ENCODE results near the gene PRKCH. TPM values are rescaled to one million over a fixed set of nuclear protein-coding genes. Genes with fewer than 3 reads are reported as not detected.

PRKCH gene
- total and polyA plus RNA-seq, 2 donors (not counting 3 experiments of a cell fraction or from before 2014, with no cell fraction given) = 97.7 to 103 TPM

GRCh38 chr14:61438860-61439765, 117.7 kb downstream of the PRKCH start:
- intact Hi-C loops (cut with micrococcal nuclease) = loop anchor here (1.0 to 5.0 kb wide), 4 partner anchors 26 to 142 kb away; partner anchors contain the start of gene PRKCH
- CTCF ChIA-PET = interaction anchor here (0.5 to 1.5 kb wide), 7 partner anchors 11 to 398 kb away, joined by 3 to 6 read pairs (median 3); no protein-coding TSS in a partner anchor

GRCh38 chr14:61439779-61440418, 118.5 kb downstream of the PRKCH start:
- Histone ChIP-seq H3K27me3 (ENCODE audit: control insufficient read depth in 2 of 2, insufficient read depth in 2 of 2, low read length in 2 of 2) (no peaks in the 10 kb centered on the region), H3K79me2 (ENCODE audit: control insufficient read depth, insufficient read depth, low read length) (peaks cover 56% of the 10 kb centered on the region), H3K9me3 (replicated peaks; ENCODE audit: control insufficient read depth, insufficient read depth, low read length) (no peaks in the 10 kb centered on the region), H3K4me2 (ENCODE audit: insufficient read depth, low read length) (peak overlapping the region; percentile 54), H4K20me1 (replicated peaks; ENCODE audit: control insufficient read depth, extremely low read depth, insufficient read depth, low read length) (no peaks in the 10 kb centered on the region), H3K9me1 (replicated peaks; ENCODE audit: control insufficient read depth, extremely low read depth, insufficient read depth, low read length) (no peaks in the 10 kb centered on the region), H3K4me1 (ENCODE audit: control insufficient read depth, extremely low read depth, insufficient read depth, low read length) (peaks cover 35% of the 10 kb centered on the region), H3K27ac (ENCODE audit: insufficient read depth, low read depth, low read length) (peak overlapping the region; percentile 39), H3K36me3 (ENCODE audit: control insufficient read depth in 2 of 2, extremely low read depth in 1 of 2, insufficient read depth in 2 of 2, low read length in 2 of 2) (peaks cover 0 to 4% of the 10 kb centered on the region in 2 experiments), H3K4me3 (replicated peaks in 1 of 3; ENCODE audit: insufficient read depth in 1 of 3, low read depth in 1 of 3, low read length in 3 of 3) (no peak overlapping the region), H2AFZ (ENCODE audit: low read depth, low read length) (no peak overlapping the region), H3K9ac (replicated peaks; ENCODE audit: extremely low read depth, insufficient read depth, low read length) (no peak overlapping the region)
- dilution Hi-C loops (cut with MboI; ENCODE audit: extremely low pct_ligation_motif_present, low sequenced_read_pairs) (no loop called here), intact Hi-C loops (cut with micrococcal nuclease) (loop anchor here (1.0 to 5.0 kb wide), 4 partner anchors 27 to 143 kb away; partner anchors contain the start of gene PRKCH)
- no peak for FAIRE-seq
- TF ChIP-seq MAX (IDR thresholded peaks at IDR 0.05; ENCODE audit: insufficient read depth, insufficient read length) (no peak), JUN (IDR thresholded peaks at IDR 0.05; ENCODE audit: borderline replicate concordance, insufficient read depth, insufficient read length, low read depth) (no peak), CTCF (IDR thresholded peaks at IDR 0.05; ENCODE audit: extremely low read depth in 1 of 2, insufficient read depth in 1 of 2, low read depth in 1 of 2, low read length in 2 of 2) (no peak), GATA2 (IDR thresholded peaks at IDR 0.05; ENCODE audit: insufficient read depth, insufficient read length, low read depth, low read length) (no peak), FOS (IDR thresholded peaks at IDR 0.05; ENCODE audit: borderline replicate concordance, insufficient read depth, low read length) (no peak), EZH2 (IDR thresholded peaks at IDR 0.05; ENCODE audit: borderline replicate concordance, low read depth, low read length, severe bottlenecking) (no peak), POLR2A (IDR thresholded peaks at IDR 0.05; ENCODE audit: low read depth, low read length) (no peak), MYC (IDR thresholded peaks at IDR 0.05; ENCODE audit: low read depth, low read length) (no peak), POLR2AphosphoS5 (IDR thresholded peaks at IDR 0.05; ENCODE audit: insufficient read depth, low read depth, low read length) (no peak)
- DNase-seq (ENCODE audit: low read depth, low spot score) = no peak
- no TSS peak for BruUV-seq (replicated peaks)
- ChIA-PET POLR2A (no interaction called here), CTCF (interaction anchor here (0.9 to 1.5 kb wide), 4 partner anchors 11 to 147 kb away, joined by 3 to 6 read pairs (median 3); no protein-coding TSS in a partner anchor)

More at GRCh38 chr14:61438860-61439765, 117.7 kb downstream of the PRKCH start:
- peak; percentile 91 for DNase-seq (ENCODE audit: low read depth, low spot score)
- H3K27me3 ChIP-seq (ENCODE audit: control insufficient read depth in 2 of 2, insufficient read depth in 2 of 2, low read length in 2 of 2) = no peaks in the 10 kb centered on the region
- H3K9me1 ChIP-seq (replicated peaks; ENCODE audit: control insufficient read depth, extremely low read depth, insufficient read depth, low read length) = no peaks in the 10 kb centered on the region
- POLR2A ChIA-PET = no interaction called here
- peaks cover 42% of the 10 kb centered on the region for H3K4me1 ChIP-seq (ENCODE audit: control insufficient read depth, extremely low read depth, insufficient read depth, low read length)
- peak overlapping the region in 1 of 3 experiments; percentile 0 for H3K4me3 ChIP-seq (replicated peaks in 1 of 3; ENCODE audit: insufficient read depth in 1 of 3, low read depth in 1 of 3, low read length in 3 of 3)
- peak; percentile 89 for FAIRE-seq
- H3K27ac ChIP-seq (ENCODE audit: insufficient read depth, low read depth, low read length) = peak overlapping the region; percentile 39
- H3K36me3 ChIP-seq (ENCODE audit: control insufficient read depth in 2 of 2, extremely low read depth in 1 of 2, insufficient read depth in 2 of 2, low read length in 2 of 2) = no peaks in the 10 kb centered on the region
- peaks cover 61% of the 10 kb centered on the region for H3K79me2 ChIP-seq (ENCODE audit: control insufficient read depth, insufficient read depth, low read length)
- dilution Hi-C loops (cut with MboI; ENCODE audit: extremely low pct_ligation_motif_present, low sequenced_read_pairs) = no loop called here
- peak overlapping the region; percentile 54 for H3K4me2 ChIP-seq (ENCODE audit: insufficient read depth, low read length)
- no peak overlapping the region for H2AFZ ChIP-seq (ENCODE audit: low read depth, low read length)
- TF ChIP-seq FOS (IDR thresholded peaks at IDR 0.05; ENCODE audit: borderline replicate concordance, insufficient read depth, low read length) (no peak), JUN (IDR thresholded peaks at IDR 0.05; ENCODE audit: borderline replicate concordance, insufficient read depth, insufficient read length, low read depth) (peak; percentile 23), POLR2A (IDR thresholded peaks at IDR 0.05; ENCODE audit: low read depth, low read length) (peak; percentile 25), GATA2 (IDR thresholded peaks at IDR 0.05; ENCODE audit: insufficient read depth, insufficient read length, low read depth, low read length) (peak; percentile 13)
- no peaks in the 10 kb centered on the region for H4K20me1 ChIP-seq (replicated peaks; ENCODE audit: control insufficient read depth, extremely low read depth, insufficient read depth, low read length)
- no TSS peak for BruUV-seq (replicated peaks)
- H3K9me3 ChIP-seq (replicated peaks; ENCODE audit: control insufficient read depth, insufficient read depth, low read length) = no peaks in the 10 kb centered on the region
- H3K9ac ChIP-seq (replicated peaks; ENCODE audit: extremely low read depth, insufficient read depth, low read length) = peak overlapping the region; percentile 6
